H1 (cell line): ENCODE data around the gene TBC1D23. TPM values are rescaled to one million over a fixed set of nuclear protein-coding genes. Genes with fewer than 3 reads are reported as not detected.

Source experiments
- CTCF ChIA-PET: fragments of 300-600 bp; sonication (Branson Sonifier 250); formaldehyde crosslinking; loops from one replicate; lab custom pipeline; 2021; ENCODE audit not compliant: partially characterized antibody; lab: Charles Lee
- POLR2A ChIA-PET: fragments of 300-600 bp; sonication (Branson Sonifier 250); formaldehyde crosslinking; loops from one replicate; lab custom pipeline; 2021; ENCODE audit warnings: inconsistent platforms; ENCODE audit not compliant: partially characterized antibody; lab: Charles Lee
- DNase-seq, 2 experiments: peaks; one replicate each; pipeline versions ENCODE4 v3.0.0 to v3.0.0-alpha.2; 2010 to 2022; ENCODE audit warnings: low spot score in 2 of 2, low read depth in 1 of 2, mixed read lengths in 1 of 2
- FAIRE-seq: peaks from 2 replicates; lab custom pipeline; 2011; peaks lifted over from hg19 to GRCh38; lab: Jason Lieb, UNC
- H2AFZ ChIP-seq: 2 replicates; pipeline ENCODE4 v1.8.1; 2012; ENCODE audit warnings: low read length, inconsistent platforms
- H2AK5ac ChIP-seq: 2 replicates; pipeline ENCODE4 v1.6.1; 2013; ENCODE audit warnings: low read depth, low read length
- H2BK120ac ChIP-seq: replicated peaks from 2 replicates; pipeline ENCODE3; 2013; ENCODE audit warnings: low read depth, low read length, inconsistent platforms
- H2BK12ac ChIP-seq: 2 replicates; pipeline ENCODE4 v1.6.1; 2013; ENCODE audit warnings: low read depth, low read length
- H2BK15ac ChIP-seq: 2 replicates; pipeline ENCODE4 v1.6.1; 2013; ENCODE audit warnings: low read length
- H2BK20ac ChIP-seq: 2 replicates; pipeline ENCODE4 v1.6.1; 2013; ENCODE audit warnings: low read length
- H2BK5ac ChIP-seq: 2 replicates; pipeline ENCODE4 v1.6.1; 2013; ENCODE audit warnings: low read depth, low read length
- H3K14ac ChIP-seq: 2 replicates; pipeline ENCODE4 v1.6.1; 2013; ENCODE audit warnings: inconsistent platforms; ENCODE audit not compliant: insufficient read length
- H3K18ac ChIP-seq: 2 replicates; pipeline ENCODE4 v1.6.1; 2013; ENCODE audit warnings: low read length; ENCODE audit errors: extremely low read depth
- H3K23ac ChIP-seq: 2 replicates; pipeline ENCODE4 v1.6.1; 2013; ENCODE audit warnings: inconsistent platforms; ENCODE audit not compliant: insufficient read length
- H3K23me2 ChIP-seq: 2 replicates; pipeline ENCODE4 v1.6.1; 2013; ENCODE audit warnings: low read depth, low read length
- H3K27ac ChIP-seq: 2 replicates; pipeline ENCODE4 v1.6.1; 2011; ENCODE audit warnings: low read depth, low read length, inconsistent platforms
- H3K27me3 ChIP-seq, 4 experiments: replicated peaks in 1 of 4; 1 replicate in 1 of 4; 2 replicates in 3 of 4; pipeline versions ENCODE4 v1.6.1 to v1.8.1; 2011 to 2013; ENCODE audit warnings: low read length in 3 of 4, mild to moderate bottlenecking in 3 of 4, inconsistent platforms in 2 of 4, mixed read lengths in 2 of 4, moderate library complexity in 1 of 4; ENCODE audit not compliant: control insufficient read depth in 3 of 4, insufficient read depth in 3 of 4; ENCODE audit errors: extremely low read depth in 1 of 4
- H3K36me3 ChIP-seq, 4 experiments: 2 replicates each; pipeline versions ENCODE4 v1.6.1 to v1.8.1; 2011 to 2013; ENCODE audit warnings: mild to moderate bottlenecking in 4 of 4, low read length in 3 of 4, moderate library complexity in 2 of 4, control low read depth in 1 of 4, inconsistent platforms in 1 of 4; ENCODE audit not compliant: insufficient read depth in 4 of 4, control insufficient read depth in 2 of 4
- H3K4ac ChIP-seq: replicated peaks from 2 replicates; pipeline ENCODE3; 2013; ENCODE audit warnings: low read length, low read depth, mixed read lengths, inconsistent platforms; ENCODE audit not compliant: insufficient read length
- H3K4me1 ChIP-seq, 4 experiments: replicated peaks in 1 of 4; 1 replicate in 1 of 4; 2 replicates in 3 of 4; pipeline versions ENCODE4 v1.6.1 to v1.8.1; 2011 to 2013; ENCODE audit warnings: low read length in 3 of 4, inconsistent platforms in 2 of 4, mixed read lengths in 1 of 4; ENCODE audit not compliant: insufficient read depth in 4 of 4, control insufficient read depth in 3 of 4
- H3K4me2 ChIP-seq, 2 experiments: 2 replicates each; pipeline versions ENCODE4 v1.6.1 to v1.8.1; 2011 to 2013; ENCODE audit warnings: low read depth in 2 of 2, low read length in 2 of 2, control low read depth in 1 of 2, inconsistent platforms in 1 of 2, mild to moderate bottlenecking in 1 of 2; ENCODE audit not compliant: insufficient read depth in 1 of 2
- H3K4me3 ChIP-seq, 4 experiments: fragments of 200-600, 300-600 bp in 1 of 4; sonication (generic), shearing (Covaris generic), sonication (Bioruptor Twin) in 1 of 4; 2 replicates each; pipeline versions ENCODE4 v1.5.1 to v1.8.1; 2011 to 2016; ENCODE audit warnings: low read length in 4 of 4, low read depth in 3 of 4, control low read depth in 2 of 4, inconsistent platforms in 2 of 4, mild to moderate bottlenecking in 2 of 4, mixed read lengths in 1 of 4, moderate library complexity in 1 of 4; ENCODE audit not compliant: insufficient read depth in 2 of 4; ENCODE audit errors: extremely low read depth in 1 of 4
- H3K56ac ChIP-seq: replicated peaks from 2 replicates; pipeline ENCODE3; 2013; ENCODE audit warnings: low read depth, mild to moderate bottlenecking, mixed read lengths, low read length, inconsistent platforms; ENCODE audit not compliant: insufficient read length
- H3K79me1 ChIP-seq: 2 replicates; pipeline ENCODE4 v1.6.1; 2013; ENCODE audit warnings: low read depth, low read length, control low read depth
- H3K79me2 ChIP-seq, 2 experiments: 2 replicates each; pipeline versions ENCODE4 v1.6.1 to v1.8.1; 2012 to 2013; ENCODE audit warnings: low read length in 2 of 2, mild to moderate bottlenecking in 2 of 2, inconsistent platforms in 1 of 2; ENCODE audit not compliant: insufficient read depth in 2 of 2, control insufficient read depth in 1 of 2
- H3K9ac ChIP-seq, 4 experiments: replicated peaks in 1 of 4; 1 replicate in 1 of 4; 2 replicates in 3 of 4; pipeline versions ENCODE4 v1.6.1 to v1.8.1; 2011 to 2013; ENCODE audit warnings: low read depth in 3 of 4, low read length in 3 of 4, control low read depth in 2 of 4, mild to moderate bottlenecking in 2 of 4, moderate library complexity in 2 of 4, inconsistent platforms in 1 of 4; ENCODE audit errors: extremely low read depth in 1 of 4
- H3K9me3 ChIP-seq, 2 experiments: 2 replicates each; pipeline versions ENCODE4 v1.6.1 to v1.8.1; 2012 to 2013; ENCODE audit warnings: mild to moderate bottlenecking in 2 of 2, moderate library complexity in 2 of 2, control low read depth in 1 of 2, inconsistent platforms in 1 of 2, low read depth in 1 of 2, low read length in 1 of 2, mixed read lengths in 1 of 2; ENCODE audit not compliant: insufficient read depth in 2 of 2
- H4K20me1 ChIP-seq, 2 experiments: replicated peaks in 1 of 2; 2 replicates each; pipeline versions ENCODE3 to v1.8.1; 2011 to 2013; ENCODE audit warnings: inconsistent platforms in 2 of 2, low read length in 2 of 2, mild to moderate bottlenecking in 1 of 2; ENCODE audit not compliant: insufficient read depth in 2 of 2, control insufficient read depth in 1 of 2
- H4K5ac ChIP-seq: 2 replicates; pipeline ENCODE4 v1.6.1; 2013; ENCODE audit warnings: low read length, low read depth, mixed read lengths, inconsistent platforms; ENCODE audit not compliant: insufficient read length
- H4K8ac ChIP-seq: 2 replicates; pipeline ENCODE4 v1.8.0; 2013; ENCODE audit warnings: mild to moderate bottlenecking, moderate library complexity, low read length, inconsistent platforms; ENCODE audit not compliant: insufficient read depth; ENCODE audit errors: extremely low read depth
- H4K91ac ChIP-seq: replicated peaks from 2 replicates; pipeline ENCODE3; 2013; ENCODE audit warnings: low read length, mixed read lengths, inconsistent platforms; ENCODE audit not compliant: insufficient read length
- BACH1 ChIP-seq: IDR thresholded peaks from 2 replicates; pipeline ENCODE4 v1.6.1; 2012; ENCODE audit warnings: low read length, improper control_type of control experiment
- BCL11A ChIP-seq, 2 experiments: IDR thresholded peaks; one replicate each; pipeline ENCODE4 v1.6.1; 2011; ENCODE audit warnings: low read depth in 2 of 2, low read length in 2 of 2, mild to moderate bottlenecking in 2 of 2
- CBX5 ChIP-seq: fragments of 300-800, 300-1000 bp; sonication (generic); IDR thresholded peaks from 2 replicates; pipeline ENCODE4 v1.7.1; 2016; ENCODE audit warnings: antibody characterized with exemption, low read length, low read depth
- KDM1A ChIP-seq: fragments of 200-600, 300-600 bp; sonication (generic); IDR thresholded peaks from 2 replicates; pipeline ENCODE4 v1.7.1; 2016; ENCODE audit warnings: mild to moderate bottlenecking, low read length, borderline replicate concordance
- PHF8 ChIP-seq: fragments of 200-600 bp; sonication (generic); conservative IDR thresholded peaks from 2 replicates; pipeline ENCODE4 v1.7.1; 2012; ENCODE audit warnings: low read depth, mild to moderate bottlenecking, inconsistent platforms, low read length, moderate library complexity
- POLR2AphosphoS5 ChIP-seq: IDR thresholded peaks from 2 replicates; pipeline ENCODE4 v1.6.1; 2011; ENCODE audit warnings: low read depth, low read length
- TBP ChIP-seq: IDR thresholded peaks from 2 replicates; pipeline ENCODE4 v1.6.1; 2011; ENCODE audit warnings: low read depth, low read length, improper control_type of control experiment
- TCF12 ChIP-seq: IDR thresholded peaks from 2 replicates; pipeline ENCODE4 v1.6.1; 2011; ENCODE audit warnings: low read depth, mild to moderate bottlenecking, low read length
- WGBS, 2 experiments: shearing (Covaris generic) in 1 of 2; methylation state at CpG; one replicate each; pipeline versions ENCODE4 v1.1.6 to v1.1.7; 2013 to 2015; ENCODE audit warnings: low lambda C conversion rate in 2 of 2, mixed read lengths in 2 of 2, inconsistent platforms in 1 of 2, low coverage in 1 of 2, missing lambda C conversion rate in 1 of 2; ENCODE audit not compliant: insufficient replicate concordance in 2 of 2, insufficient coverage in 1 of 2, insufficient read length in 1 of 2; ENCODE audit errors: extremely low coverage in 1 of 2, missing lambda C conversion rate in 1 of 2; 5-methylcytosine and 5-hydroxymethylcytosine counted together
- polyA plus RNA-seq, 7 experiments: library from polyadenylated mRNA; depleted of rRNA in 3 of 7; stranded (reverse) in 5 of 7; unstranded in 2 of 7; fragments of >200 nt in 5 of 7; fragments of 200-250 nt in 2 of 7; gene quantifications; 1 replicate in 5 of 7; 2 replicates in 1 of 7; 4 replicates in 1 of 7; pipeline versions ENCODE4 v1.2.1 to v1.2.3, GENCODE V29; 2011 to 2013; ENCODE audit warnings: missing spikeins in 2 of 7, mixed read lengths in 2 of 7
- total RNA-seq: library from RNA; stranded (reverse); fragmentation: NEBNext Ultra II Directional; extraction: Animal tissue kit (Norgen Biotek cat#: 25700); gene quantifications from 2 replicates; pipeline ENCODE4 v1.2.1, GENCODE V29; 2021

Gene TBC1D23
- total and polyA plus RNA-seq, 2 of the 8 experiments (the other 6 are each of a cell fraction or from before 2014, with no cell fraction given), result 6.4 to 29.3 TPM

DNA sequence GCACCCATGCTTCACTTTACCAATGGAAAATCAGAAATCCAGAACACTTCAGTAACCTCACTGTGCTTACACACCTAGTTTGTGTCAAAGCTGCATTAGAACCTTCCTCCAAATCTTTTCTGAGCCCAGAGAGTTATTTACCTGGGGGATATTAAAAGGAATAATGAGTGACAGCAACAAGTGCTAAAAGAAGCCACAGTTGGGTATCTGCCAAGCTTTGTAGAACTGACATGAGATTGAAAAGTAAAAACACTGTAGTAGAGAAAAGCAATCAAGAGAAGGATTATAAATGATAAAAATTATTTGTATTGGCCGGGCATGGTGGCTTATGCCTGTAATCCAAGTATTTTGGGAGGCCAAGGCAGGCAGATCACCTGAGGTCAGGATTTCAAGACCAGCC is 8.8 kb upstream of the TBC1D23 start:
- Histone ChIP-seq H4K20me1 (no peaks in the 10 kb centered on the region), H3K9me3 (no peaks in the 10 kb centered on the region), H3K27ac (no peak overlapping the region), H3K23ac (no peak overlapping the region), H2AFZ (no peak overlapping the region), H3K4ac (no peak overlapping the region), H3K79me1 (no peaks in the 10 kb centered on the region), H3K23me2 (no peaks in the 10 kb centered on the region), H2BK120ac (no peak overlapping the region), H4K8ac (no peak overlapping the region), H2BK20ac (no peak overlapping the region), H3K4me1 (no peaks in the 10 kb centered on the region), H3K27me3 (no peaks in the 10 kb centered on the region), H2BK12ac (no peak overlapping the region), H3K9ac (no peak overlapping the region), H3K4me3 (no peak overlapping the region), H2BK15ac (no peak overlapping the region), H3K4me2 (no peak overlapping the region), H3K56ac (no peak overlapping the region), H3K79me2 (no peaks in the 10 kb centered on the region; a peak in 1 of 4 replicates), H2BK5ac (no peak overlapping the region), H4K91ac (no peak overlapping the region), H3K36me3 (no peaks in the 10 kb centered on the region), H2AK5ac (no peak overlapping the region), H3K18ac (no peak overlapping the region), H3K14ac (no peak overlapping the region), H4K5ac (no peak overlapping the region)
- CTCF ChIA-PET, result interaction anchor here (0.7 kb wide), 1 partner anchor 184 kb away, joined by 3 read pairs; no protein-coding TSS in a partner anchor
- TF ChIP-seq TCF12 (no peak), BACH1 (no peak), POLR2AphosphoS5 (no peak), PHF8 (no peak), TBP (no peak), KDM1A (no peak), BCL11A (IDR thresholded peaks at IDR 0.05; ENCODE audit: low read depth in 2 of 2, low read length in 2 of 2) (no peak), CBX5 (no peak)
- 57% methylated on average over 1 of the region's 1 CpG; no CpG with 5 or more reads in 1 of the 2 experiments for WGBS, 2 experiments
- POLR2A ChIA-PET, result interaction anchor here (0.9 kb wide), 1 partner anchor 10 kb away, joined by 4 read pairs; no protein-coding TSS in a partner anchor
- DNase-seq (no peak), FAIRE-seq (no peak)
